K562 (cell line): ENCODE data around the gene NXF1. TPM values are rescaled to one million over a fixed set of nuclear protein-coding genes. Genes with fewer than 3 reads are reported as not detected.

Experiments
- BACH1 ChIP-seq: fragments of 200-800 bp; sonication (Bioruptor generic); IDR thresholded peaks from 2 replicates; pipeline ENCODE4 v1.6.1; 2016; ENCODE audit warnings: missing genetic modification characterization, missing compliant biosample characterization
- CCNT2 ChIP-seq: IDR thresholded peaks from 2 replicates; pipeline ENCODE4 v1.6.1; 2011; ENCODE audit warnings: borderline replicate concordance, low read depth, mild to moderate bottlenecking, moderate library complexity, mixed read lengths, low read length; ENCODE audit not compliant: insufficient read length; ENCODE audit errors: extremely low read depth
- DNMT1 ChIP-seq: fragments of 450-650 bp; IDR thresholded peaks from 2 replicates; pipeline ENCODE4 v1.6.1; 2016; ENCODE audit warnings: antibody characterized with exemption, mild to moderate bottlenecking
- MAFG ChIP-seq: fragments of 450-650 bp; conservative IDR thresholded peaks from 2 replicates; pipeline ENCODE4 v1.6.1; 2016; ENCODE audit warnings: missing genetic modification characterization, missing compliant biosample characterization
- MYC ChIP-seq, 2 experiments: fragments of 250-450 bp in 1 of 2; sonication (Bioruptor Pico) in 1 of 2; IDR thresholded peaks; 2 replicates each; pipeline versions ENCODE4 v1.5.1 to v1.6.1; 2012 to 2021; ENCODE audit warnings: low read depth in 2 of 2, borderline replicate concordance in 1 of 2, improper control_type of control experiment in 1 of 2, low read length in 1 of 2, mild to moderate bottlenecking in 1 of 2, moderate library complexity in 1 of 2
- SREBF1 ChIP-seq: fragments of 150-350 bp; IDR thresholded peaks from 2 replicates; pipeline ENCODE4 v1.6.1; 2014; ENCODE audit warnings: antibody characterized with exemption, low read depth, low read length, borderline replicate concordance
- TGIF2 ChIP-seq: sonication (generic); formaldehyde crosslinking; IDR thresholded peaks from 2 replicates; pipeline ENCODE4 v1.8.1; 2022; ENCODE audit warnings: mild to moderate bottlenecking, missing genetic modification reagents, moderate library complexity
- ZNF57 ChIP-seq: fragments of 450-650 bp; formaldehyde crosslinking; IDR thresholded peaks from 2 replicates; pipeline ENCODE4 v1.4.0; 2020; ENCODE audit warnings: mild to moderate bottlenecking, moderate library complexity
- ZSCAN32 ChIP-seq: fragments of 450-650 bp; formaldehyde crosslinking; IDR thresholded peaks from 2 replicates; pipeline ENCODE4 v1.4.0; 2020; ENCODE audit warnings: mild to moderate bottlenecking, moderate library complexity
- polyA plus RNA-seq, 8 experiments: library from polyadenylated mRNA; depleted of rRNA in 4 of 8; stranded (reverse) in 5 of 8; unstranded in 3 of 8; fragments of >200 nt; fragmentation: Nextera tagmentation in 2 of 8; fragmentation: Illumina TruSeq in 1 of 8; extraction: Ambion mirVana in 2 of 8; extraction: Trizol in 1 of 8; gene quantifications; 2 replicates each; pipeline versions ENCODE4 v1.2.1 to v1.2.3, GENCODE V29; 2011 to 2014; ENCODE audit warnings: inconsistent platforms in 1 of 8, missing spikeins in 1 of 8
- total RNA-seq, 7 experiments: library from RNA; depleted of rRNA in 6 of 7; stranded (reverse); fragments of >200 nt in 6 of 7; fragmentation: Illumina TruSeq in 2 of 7; extraction: Trizol in 2 of 7; gene quantifications; 2 replicates each; pipeline versions ENCODE4 v1.2.1 to v1.2.3, GENCODE V29; 2011 to 2021; ENCODE audit warnings: low replicate concordance in 1 of 7
- TF ChIP-seq, protein P1 (sequence below), 3 experiments: fragments of 200-800 bp in 1 of 3; sonication (Bioruptor generic) in 1 of 3; sonication (generic) in 1 of 3; formaldehyde crosslinking in 1 of 3; IDR thresholded peaks; 2 replicates each; pipeline versions ENCODE4 v1.6.1 to v1.8.0; 2016 to 2022; ENCODE audit warnings: mild to moderate bottlenecking in 2 of 3, missing compliant biosample characterization in 2 of 3, missing genetic modification characterization in 2 of 3, missing genetic modification reagents in 1 of 3
- TF ChIP-seq, protein P2 (sequence below): fragments of 450-650 bp; IDR thresholded peaks from 2 replicates; pipeline ENCODE4 v1.7.0; 2016; ENCODE audit warnings: borderline replicate concordance
- TF ChIP-seq, protein P3 (sequence below): sonication (generic); formaldehyde crosslinking; IDR thresholded peaks from 2 replicates; pipeline ENCODE4 v1.8.1; 2022; ENCODE audit warnings: missing genetic modification reagents

NXF1 gene
- total and polyA plus RNA-seq, 9 of the 15 experiments (the other 6 are each of a cell fraction or from before 2014, with no cell fraction given) = 18.1 to 98.3 (median 35.8) TPM

DNA sequence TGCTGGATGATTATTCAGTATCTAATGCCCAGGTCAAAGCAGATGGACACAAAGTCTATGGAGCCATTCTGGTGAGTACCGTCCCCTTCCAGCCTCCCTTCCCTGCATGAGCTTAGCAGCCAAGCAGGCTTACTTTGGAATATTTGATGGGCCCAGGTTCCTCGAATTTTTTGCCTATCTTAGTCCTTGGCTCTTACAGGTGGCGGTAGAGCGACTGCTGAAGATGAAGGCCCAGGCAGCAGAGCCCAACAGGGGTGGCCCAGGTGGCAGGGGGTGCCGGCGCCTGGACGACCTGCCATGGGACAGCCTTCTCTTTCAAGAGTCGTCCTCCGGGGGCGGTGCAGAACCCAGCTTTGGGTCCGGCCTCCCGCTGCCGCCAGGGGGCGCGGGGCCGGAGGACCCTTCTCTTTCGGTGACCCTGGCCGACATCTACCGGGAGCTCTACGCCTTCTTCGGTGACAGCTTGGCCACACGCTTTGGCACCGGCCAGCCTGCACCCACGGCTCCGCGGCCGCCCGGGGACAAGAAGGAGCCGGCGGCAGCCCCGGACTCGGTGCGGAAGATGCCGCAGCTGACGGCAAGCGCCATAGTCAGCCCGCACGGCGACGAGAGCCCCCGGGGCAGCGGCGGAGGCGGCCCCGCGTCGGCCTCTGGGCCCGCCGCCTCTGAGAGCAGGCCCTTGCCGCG lies 18.8 kb downstream of the NXF1 start (continued):
- no peak for TF ChIP-seq ZNF57 (CRISPR knock-in tag)
- TF ChIP-seq MAFG (tag) = no peak
- TF ChIP-seq, protein P1, sequence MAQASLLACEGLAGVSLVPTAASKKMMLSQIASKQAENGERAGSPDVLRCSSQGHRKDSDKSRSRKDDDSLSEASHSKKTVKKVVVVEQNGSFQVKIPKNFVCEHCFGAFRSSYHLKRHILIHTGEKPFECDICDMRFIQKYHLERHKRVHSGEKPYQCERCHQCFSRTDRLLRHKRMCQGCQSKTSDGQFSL (CRISPR knock-in tag; IDR thresholded peaks at IDR 0.05) = peak; percentile 59; the same call in 1 of the 2 replicates
- TF ChIP-seq, protein P1 (tag; IDR thresholded peaks at IDR 0.05) = no peak
- peak; percentile 57 for TF ChIP-seq CCNT2
- TF ChIP-seq SREBF1 = no peak
- no peak for TF ChIP-seq MYC (IDR thresholded peaks at IDR 0.05; ENCODE audit: low read depth, low read length)
- TF ChIP-seq MYC (CRISPR knock-in tag; IDR thresholded peaks at IDR 0.05; ENCODE audit: borderline replicate concordance, low read depth) = no peak
- TF ChIP-seq, protein P2, sequence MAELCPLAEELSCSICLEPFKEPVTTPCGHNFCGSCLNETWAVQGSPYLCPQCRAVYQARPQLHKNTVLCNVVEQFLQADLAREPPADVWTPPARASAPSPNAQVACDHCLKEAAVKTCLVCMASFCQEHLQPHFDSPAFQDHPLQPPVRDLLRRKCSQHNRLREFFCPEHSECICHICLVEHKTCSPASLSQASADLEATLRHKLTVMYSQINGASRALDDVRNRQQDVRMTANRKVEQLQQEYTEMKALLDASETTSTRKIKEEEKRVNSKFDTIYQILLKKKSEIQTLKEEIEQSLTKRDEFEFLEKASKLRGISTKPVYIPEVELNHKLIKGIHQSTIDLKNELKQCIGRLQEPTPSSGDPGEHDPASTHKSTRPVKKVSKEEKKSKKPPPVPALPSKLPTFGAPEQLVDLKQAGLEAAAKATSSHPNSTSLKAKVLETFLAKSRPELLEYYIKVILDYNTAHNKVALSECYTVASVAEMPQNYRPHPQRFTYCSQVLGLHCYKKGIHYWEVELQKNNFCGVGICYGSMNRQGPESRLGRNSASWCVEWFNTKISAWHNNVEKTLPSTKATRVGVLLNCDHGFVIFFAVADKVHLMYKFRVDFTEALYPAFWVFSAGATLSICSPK = no peak
- no peak for TF ChIP-seq ZSCAN32 (CRISPR knock-in tag)
- TF ChIP-seq TGIF2 (CRISPR knock-in tag) = no peak
- TF ChIP-seq, protein P3, sequence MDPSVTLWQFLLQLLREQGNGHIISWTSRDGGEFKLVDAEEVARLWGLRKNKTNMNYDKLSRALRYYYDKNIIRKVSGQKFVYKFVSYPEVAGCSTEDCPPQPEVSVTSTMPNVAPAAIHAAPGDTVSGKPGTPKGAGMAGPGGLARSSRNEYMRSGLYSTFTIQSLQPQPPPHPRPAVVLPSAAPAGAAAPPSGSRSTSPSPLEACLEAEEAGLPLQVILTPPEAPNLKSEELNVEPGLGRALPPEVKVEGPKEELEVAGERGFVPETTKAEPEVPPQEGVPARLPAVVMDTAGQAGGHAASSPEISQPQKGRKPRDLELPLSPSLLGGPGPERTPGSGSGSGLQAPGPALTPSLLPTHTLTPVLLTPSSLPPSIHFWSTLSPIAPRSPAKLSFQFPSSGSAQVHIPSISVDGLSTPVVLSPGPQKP = no peak
- no peak for TF ChIP-seq DNMT1
- no peak for TF ChIP-seq BACH1 (tag)
